COLO668 (cell line): ENCODE data around the gene KLHDC4.
A peak's percentile ranks its signal among the peaks of the same experiment; 100 is the strongest.
"Not testable (repeated sequence)": the region's sequence is repeated elsewhere in the genome, so short reads cannot be mapped to it uniquely, and the experiment has no call there.

Source experiments
- DNase-seq: peaks from one replicate; lab custom pipeline; 2025; ENCODE audit not compliant: unreplicated experiment; lab: John Stamatoyannopoulos, UW

Gene KLHDC4

DNA sequence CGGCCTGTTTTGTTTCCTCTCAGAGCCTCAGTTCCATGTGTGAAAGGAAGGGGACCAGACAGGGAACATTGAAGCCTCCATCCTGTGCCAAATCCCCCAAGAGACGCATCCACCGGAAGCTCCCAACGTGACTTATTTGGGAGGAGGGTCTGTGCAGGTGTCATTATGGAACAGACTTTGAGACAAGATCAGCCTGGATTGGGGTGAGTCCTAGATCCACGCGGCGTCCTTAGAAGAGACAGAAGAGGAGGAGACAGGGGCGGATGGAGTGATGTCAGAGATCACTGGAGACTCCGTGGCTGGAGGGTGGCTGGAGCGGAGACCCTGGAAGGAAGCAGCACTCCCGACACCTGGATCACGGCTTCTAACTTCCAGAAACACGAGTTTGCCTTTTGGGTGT is 80.0 kb downstream of the KLHDC4 start:
- no peak for DNase-seq

DNA sequence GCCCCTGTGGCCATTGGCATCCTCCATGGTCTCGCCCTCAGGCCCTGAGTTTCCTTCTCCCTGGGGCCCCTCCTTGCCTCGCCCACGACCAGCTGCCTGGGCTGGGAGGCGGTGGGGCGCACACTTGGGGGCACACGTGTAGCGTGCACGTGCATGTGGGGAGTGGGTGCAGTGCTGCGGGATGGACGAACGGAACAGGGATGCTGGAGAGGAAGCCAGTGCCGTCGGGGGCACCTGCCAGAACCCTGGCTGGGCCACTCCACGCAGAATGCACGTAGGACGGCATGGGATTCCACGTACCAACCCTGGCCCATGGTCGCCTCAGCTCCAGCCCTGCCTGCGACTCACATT is 80.4 kb downstream of the KLHDC4 start:
- no peak for DNase-seq

- no peak for DNase-seq
Measured at GRCh38 chr16:87684711-87685404, 80.9 kb downstream of the KLHDC4 start.

DNA sequence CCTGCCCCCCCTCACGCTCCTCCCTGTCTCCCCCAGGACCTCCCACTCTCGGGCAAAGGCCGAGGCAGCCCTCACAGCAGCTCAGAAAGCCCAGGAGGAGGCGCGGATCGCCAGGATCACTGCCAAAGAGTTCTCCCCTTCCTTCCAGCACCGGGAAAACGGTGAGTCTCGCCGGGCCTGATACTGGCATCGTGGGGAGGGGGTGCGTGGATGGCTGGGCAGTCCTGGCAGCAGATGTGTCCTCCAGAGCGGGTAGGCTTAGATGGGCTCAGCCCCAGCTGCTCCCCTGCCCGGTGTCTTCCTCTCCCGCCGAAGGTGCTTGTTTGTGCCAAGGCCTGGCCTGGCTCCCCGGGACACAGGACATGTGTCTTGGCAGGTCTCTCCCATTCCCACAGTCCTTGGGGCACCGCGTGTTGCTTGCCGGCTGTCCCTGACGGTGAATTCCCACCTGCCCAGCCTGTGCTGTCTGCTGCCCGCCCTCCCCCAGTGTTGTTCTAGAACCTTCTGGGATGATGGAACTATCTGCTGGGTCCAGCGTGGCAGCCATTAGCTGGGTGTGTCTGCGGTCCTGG is 81.6 kb downstream of the KLHDC4 start:
- no peak for DNase-seq

DNA sequence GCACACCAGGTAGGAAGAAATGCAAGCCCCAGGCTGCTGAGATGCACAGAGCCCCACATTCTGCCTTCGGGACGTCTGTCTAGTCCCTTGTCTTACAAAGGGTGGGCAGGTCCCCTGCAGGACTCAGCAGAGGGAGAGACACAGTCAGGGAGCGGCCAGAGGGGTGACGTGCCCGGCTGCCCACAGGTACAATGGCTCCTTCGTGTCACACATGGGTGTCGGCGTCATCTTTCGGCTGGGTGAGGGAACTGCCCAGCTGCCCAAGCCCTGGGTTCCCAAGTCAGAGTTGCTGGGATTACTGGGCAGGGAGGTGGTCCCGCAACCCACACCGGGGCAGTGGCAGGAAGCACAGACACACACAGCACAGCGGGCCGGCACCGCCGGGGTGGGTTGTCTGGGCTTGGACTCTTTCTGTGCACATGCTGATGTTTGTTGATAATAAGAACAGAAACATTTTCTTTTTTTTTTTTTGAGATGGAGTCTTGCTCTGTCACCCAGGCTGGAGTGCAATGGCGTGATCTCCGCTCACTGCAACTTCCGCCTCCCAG is 82.9 kb downstream of the KLHDC4 start:
- DNase-seq: no peak

GRCh38 chr16:87681981-87682570 is 83.7 kb downstream of the KLHDC4 start:
- DNase-seq: peak; percentile 12

DNA sequence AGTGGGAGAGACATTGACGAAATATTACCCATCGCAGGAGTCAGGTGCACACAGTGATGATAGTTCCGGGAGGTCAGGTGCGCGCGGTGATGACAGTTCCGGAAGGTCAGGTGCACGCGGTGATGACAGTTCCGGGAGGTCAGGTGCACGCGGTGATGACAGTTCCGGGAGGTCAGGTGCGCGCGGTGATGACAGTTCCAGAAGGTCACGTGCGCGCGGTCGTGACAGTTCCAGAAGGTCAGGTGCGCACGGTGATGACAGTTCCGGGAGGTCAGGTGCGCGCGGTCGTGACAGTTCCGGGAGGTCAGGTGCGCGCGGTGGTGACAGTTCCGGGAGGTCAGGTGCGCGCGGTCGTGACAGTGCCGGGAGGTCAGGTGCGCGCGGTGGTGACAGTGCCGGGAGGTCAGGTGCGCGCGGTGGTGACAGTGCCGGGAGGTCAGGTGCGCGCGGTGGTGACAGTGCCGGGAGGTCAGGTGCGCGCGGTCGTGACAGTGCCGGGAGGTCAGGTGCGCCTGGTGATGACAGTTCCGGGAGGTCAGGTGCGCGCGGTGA is 84.7 kb downstream of the KLHDC4 start:
- DNase-seq: not testable (repeated sequence)

DNA sequence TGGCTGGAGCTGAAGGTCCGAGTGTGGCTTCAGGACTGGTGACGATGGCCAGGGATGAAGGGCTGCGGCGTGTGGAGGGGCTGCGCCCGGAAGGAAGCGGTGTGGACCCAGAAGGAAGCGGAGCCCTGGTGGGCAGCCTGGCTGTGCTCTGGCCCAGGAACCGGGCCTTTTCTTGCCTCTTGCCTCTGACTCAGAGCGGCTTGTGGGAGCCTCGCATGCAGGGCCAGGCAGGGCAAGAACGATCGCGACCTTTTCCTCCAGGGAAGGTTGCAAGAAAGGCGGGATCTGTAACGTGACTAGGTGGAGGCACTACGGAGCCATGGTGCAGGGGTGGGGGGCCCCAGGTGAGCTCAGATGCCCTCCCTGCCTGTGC is 85.5 kb downstream of the KLHDC4 start:
- DNase-seq: no peak

DNA sequence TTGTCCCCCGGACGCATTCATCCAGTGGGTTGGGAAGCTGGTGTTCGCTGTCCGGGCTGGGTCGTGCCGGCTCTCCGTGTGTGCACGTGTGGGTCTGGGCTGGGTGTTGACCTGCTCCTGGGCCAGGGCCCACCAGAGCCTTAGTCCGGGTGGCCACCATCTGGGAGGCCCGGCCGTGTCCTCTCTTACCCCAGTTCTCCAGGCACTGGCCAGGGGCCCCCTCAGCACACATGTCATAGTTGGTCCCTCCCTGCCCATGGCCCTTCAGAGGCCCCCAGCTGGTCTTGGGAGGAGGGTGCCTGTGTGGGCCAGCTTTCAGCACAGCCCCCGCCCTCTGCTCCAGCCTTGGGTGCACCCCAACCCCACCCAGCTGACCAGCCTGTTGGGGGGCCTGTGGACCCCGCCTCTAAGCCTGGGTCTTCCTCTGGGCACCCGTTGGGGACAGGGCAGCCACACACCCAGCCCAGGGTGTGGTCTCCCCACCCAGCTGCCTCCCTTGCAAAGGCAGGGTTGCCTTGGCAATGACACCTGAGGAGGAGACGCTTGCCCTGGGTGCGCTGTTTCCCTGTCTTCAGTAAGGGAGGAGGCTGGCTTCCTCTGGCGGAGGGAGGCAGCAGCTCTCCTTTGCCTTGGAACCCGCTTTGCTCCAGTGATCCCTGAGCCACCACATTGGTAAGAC is 86.1 kb downstream of the KLHDC4 start:
- DNase-seq: no peak

- DNase-seq: peak; percentile 18
Measured at GRCh38 chr16:87678618-87679017, 87.2 kb downstream of the KLHDC4 start.

GRCh38 chr16:87677830-87678229 is 88.0 kb downstream of the KLHDC4 start:
- DNase-seq: no peak

- DNase-seq: no peak
Measured at GRCh38 chr16:87675111-87675719, 90.6 kb downstream of the KLHDC4 start.

DNA sequence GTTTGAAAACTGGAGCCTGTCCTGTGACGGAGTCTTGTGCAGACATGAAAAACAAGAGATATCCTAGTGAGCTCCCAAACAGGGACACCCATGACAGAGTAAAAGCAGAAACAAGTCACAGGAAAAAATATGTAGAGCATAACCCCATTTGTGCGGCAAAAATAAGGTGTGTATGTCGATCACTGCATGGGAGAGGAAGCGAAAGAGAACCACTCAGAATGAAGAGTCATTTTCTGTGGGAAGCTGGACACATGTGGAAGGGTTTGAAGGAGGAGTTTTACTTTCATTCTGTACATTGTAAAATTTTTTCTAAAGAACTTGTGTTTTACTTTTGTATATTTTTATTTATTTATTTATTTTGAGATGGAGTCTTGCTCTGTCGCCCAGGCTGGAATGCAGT is 91.4 kb downstream of the KLHDC4 start:
- no peak for DNase-seq

DNA sequence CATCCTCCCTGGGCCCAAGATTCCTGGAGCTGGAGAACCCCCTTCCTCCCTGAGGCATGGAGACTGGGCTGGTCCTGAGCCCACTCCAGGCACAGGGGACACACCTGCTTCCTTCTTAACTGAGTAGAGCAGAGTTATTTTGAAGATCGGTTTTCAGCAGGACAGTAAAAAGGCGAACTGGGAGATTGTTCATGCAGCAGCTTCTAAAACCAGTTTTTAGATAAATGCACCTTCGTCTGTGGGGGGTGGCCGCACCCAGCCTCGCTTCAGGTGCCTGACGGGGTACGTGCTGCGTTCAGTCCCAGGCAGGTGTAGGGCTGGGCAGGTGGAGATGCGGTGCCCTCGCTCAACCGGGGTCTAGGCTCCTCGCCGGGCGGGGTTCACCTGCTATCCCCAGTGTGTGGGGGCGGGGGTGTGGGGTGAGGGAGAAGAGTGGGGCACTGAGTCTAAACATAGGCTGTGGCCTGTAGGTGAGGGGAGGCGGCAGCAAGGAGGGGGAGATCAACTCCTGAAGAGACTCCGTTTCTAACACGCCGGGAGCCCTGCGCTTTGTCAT is 94.0 kb downstream of the KLHDC4 start:
- no peak for DNase-seq

DNA sequence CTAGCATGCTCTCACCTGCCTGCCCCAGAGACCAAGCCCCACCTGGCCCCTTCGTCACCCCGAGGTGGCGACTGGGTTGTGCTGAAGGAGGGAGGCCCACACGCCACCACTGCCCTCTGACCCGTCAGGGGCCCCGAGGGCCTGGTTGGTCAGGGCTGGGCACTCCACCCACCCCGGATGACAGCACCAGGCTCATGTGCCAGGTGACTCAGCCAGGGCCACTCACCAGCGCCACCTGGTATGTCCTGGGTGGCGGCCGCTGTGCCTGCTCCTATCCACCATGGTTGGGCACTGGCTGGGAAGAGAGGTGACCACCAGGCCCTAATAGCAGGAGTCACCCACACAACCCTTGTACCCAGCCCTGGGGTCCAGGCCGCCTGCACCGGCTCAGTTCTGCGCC is 94.6 kb downstream of the KLHDC4 start:
- no peak for DNase-seq

- no peak for DNase-seq
Measured at GRCh38 chr16:87669672-87670071, 96.1 kb downstream of the KLHDC4 start.

DNA sequence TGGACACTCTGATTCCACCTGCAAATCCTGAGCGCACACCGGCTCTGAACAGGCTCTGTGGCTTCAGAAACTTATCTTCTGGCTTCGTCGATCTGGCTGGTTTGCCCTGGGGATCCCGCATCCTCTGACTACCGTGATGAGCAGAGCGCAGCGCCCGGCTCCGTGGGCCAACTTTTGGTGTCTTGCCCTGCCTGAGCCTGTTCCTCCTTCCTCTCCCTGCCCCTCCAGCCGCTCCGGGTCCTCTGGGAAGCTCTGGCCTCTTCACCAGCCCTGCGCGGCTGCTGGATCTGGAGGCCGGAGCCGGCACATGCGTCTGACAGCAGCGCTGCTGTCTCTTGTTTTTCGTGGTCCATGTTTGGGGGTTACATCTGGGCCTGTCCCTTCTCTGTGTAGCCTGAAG is 97.8 kb downstream of the KLHDC4 start:
- DNase-seq: no peak

DNA sequence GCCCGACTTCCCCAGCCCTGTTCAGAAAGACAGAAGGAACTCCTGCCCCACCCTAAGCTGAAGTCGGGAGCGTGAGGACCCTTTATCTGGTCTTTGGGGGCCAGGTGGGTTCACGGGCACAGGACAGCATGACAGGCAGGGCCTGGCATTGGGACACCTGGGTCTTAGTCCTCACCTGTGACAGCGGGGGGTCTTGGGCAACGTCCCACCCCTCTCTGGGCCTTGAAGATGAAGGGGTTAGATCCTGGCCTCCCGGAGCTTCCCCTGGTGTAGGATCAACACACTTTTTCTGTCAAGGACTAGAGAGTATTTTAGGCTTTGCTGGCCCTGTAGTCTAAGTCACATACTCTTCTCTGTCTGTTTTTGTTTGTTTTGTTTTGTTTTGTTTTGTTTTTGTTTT is 98.3 kb downstream of the KLHDC4 start:
- no peak for DNase-seq

GRCh38 chr16:87666919-87667318 is 98.9 kb downstream of the KLHDC4 start:
- DNase-seq: no peak

DNA sequence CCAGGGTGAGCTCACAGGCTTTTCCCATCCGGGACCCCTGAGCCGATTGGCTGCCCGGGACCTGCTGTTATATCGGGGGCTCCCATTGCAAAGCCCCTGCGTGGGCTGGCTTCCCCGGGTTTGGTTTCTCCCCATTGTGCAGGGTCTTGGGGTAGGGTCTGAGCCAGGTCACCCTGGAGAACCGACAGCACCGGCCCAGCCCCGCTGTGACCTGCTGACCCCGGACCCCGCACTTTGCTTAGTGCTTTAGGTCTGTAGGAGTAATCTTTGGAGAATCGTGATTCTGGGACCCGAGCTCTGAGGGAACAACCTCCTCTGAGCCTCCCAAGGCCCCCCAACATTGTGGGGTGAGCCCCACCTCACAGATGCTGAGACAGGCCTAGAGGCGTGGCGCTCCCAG is 100.6 kb downstream of the KLHDC4 start:
- DNase-seq: no peak

DNA sequence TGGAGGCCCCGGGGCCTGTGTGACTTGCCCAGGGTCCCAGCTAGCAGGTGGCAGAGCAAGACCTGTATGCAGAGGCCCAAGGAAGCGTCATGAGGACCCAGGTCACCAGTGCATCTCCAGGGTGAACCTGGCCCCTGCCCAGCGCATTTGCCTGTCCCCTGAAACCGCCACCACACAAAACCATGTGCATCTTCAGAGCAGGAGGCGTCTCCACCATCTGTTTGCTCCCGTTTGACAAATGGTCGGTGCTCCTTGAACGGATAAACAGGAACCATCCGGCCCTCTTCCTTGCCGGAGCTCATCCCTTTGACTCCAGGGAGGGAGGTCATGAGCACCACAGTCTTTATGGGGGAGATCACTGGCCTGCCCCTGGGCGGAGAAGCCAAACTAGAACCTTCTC is 101.0 kb downstream of the KLHDC4 start:
- no peak for DNase-seq
